GM19193 (cell line): Measurements from ENCODE around the gene DPYD.

Experiments
- POLR2A ChIP-seq: IDR thresholded peaks from 4 replicates; pipeline ENCODE4 v1.6.1; 2011; ENCODE audit not compliant: insufficient read depth, insufficient read length; ENCODE audit errors: extremely low read depth

Gene DPYD

GRCh38 chr1:97792655-97793054 lies 128.2 kb downstream of the DPYD start:
- no peak for TF ChIP-seq POLR2A

DNA sequence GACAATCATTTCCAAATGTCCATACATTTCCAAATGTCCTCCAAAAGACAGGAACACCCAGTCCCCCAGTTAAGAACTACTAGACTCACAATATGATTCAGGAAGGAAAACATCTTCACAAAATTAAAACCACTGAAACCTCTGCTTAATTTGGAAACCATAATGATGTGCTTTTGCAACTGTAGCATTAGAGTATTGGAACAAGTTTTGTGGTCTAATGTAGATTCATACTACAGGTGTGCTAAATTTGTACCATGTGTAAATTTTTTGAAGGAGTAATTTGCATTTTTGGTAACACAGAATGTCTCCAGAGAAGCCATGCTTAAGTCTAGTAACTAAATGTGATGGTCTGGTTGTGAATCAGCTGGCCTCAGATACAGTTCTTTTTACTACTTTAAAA lies 129.6 kb downstream of the DPYD start:
- no peak for TF ChIP-seq POLR2A

- TF ChIP-seq POLR2A: no peak
Observed at GRCh38 chr1:97787231-97787630, 133.6 kb downstream of the DPYD start.

GRCh38 chr1:97784661-97785060 lies 136.2 kb downstream of the DPYD start:
- no peak for TF ChIP-seq POLR2A

DNA sequence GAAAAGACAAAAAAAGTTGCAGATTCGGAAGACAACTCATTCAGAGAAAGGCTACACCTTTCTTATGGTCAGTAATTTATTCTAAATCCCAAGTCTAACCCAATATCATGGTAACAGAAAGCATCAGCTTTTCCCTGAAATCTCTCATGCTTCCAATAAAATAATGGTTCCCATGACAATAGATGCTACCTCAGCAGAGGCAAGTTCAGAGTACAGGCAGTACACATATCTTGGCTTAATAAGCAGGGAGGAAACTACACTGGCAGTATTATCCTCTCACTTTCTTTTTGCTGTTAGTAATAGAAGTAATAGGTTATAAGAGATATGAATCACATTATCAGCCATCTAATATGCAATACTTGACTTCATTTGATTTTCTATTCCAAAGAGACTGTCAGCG lies 137.1 kb downstream of the DPYD start:
- TF ChIP-seq POLR2A: no peak

DNA sequence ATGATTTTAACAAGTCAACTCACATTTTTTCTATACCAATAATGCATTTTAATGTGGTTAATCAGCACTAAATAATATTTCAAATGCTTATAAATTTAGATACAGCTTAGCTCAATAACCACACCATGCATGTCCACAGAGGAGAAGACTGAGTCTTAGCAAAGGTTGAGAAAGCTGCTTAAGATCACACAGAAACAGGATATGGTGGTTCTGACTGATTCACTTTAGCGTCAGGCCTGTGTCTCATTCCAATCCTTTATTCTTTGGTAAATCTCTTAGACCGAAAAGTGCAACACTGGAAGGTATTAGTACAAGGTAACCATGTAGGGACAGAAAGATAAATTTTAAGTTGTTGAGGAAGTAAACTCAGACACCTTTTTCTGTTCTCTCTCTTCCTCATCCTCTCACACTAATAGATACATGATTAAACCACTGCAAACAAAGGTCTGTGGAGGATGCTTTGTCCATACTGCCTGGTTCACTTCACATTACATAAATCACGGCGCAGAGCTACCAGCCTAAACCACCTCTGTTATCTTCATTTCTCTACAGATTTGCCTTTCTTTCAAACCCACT lies 139.0 kb downstream of the DPYD start:
- TF ChIP-seq POLR2A: no peak

- no peak for TF ChIP-seq POLR2A
Observed at GRCh38 chr1:97780884-97781283, 139.9 kb downstream of the DPYD start.

- TF ChIP-seq POLR2A: no peak
Observed at GRCh38 chr1:97778718-97779117, 142.1 kb downstream of the DPYD start.

GRCh38 chr1:97770376-97770775 lies 150.5 kb downstream of the DPYD start:
- TF ChIP-seq POLR2A: no peak

DNA sequence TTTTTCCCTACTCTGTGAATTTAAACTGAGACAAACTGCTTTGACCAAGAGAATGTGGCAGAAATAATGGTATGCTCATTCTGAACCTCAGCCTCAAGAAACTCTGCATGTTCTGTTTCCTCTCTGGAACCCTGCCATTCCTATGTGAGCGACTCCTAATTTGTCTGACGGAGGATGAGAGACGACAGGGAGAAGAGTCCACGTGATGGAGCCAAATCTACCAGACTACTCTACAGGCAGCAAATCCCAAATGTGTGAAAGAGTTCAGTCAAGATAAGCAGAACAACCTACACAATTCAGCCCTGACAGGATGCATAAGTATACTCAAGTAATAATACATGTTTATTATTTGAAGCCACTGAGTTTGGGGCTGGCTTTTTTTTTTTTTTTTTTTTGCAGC lies 153.5 kb downstream of the DPYD start:
- TF ChIP-seq POLR2A: no peak

GRCh38 chr1:97764991-97765390 lies 155.8 kb downstream of the DPYD start:
- TF ChIP-seq POLR2A: no peak

GRCh38 chr1:97761637-97762036 lies 159.2 kb downstream of the DPYD start:
- no peak for TF ChIP-seq POLR2A

GRCh38 chr1:97759078-97759477 lies 161.8 kb downstream of the DPYD start:
- TF ChIP-seq POLR2A: no peak

- TF ChIP-seq POLR2A: no peak
Observed at GRCh38 chr1:97758541-97759057, 162.2 kb downstream of the DPYD start.

DNA sequence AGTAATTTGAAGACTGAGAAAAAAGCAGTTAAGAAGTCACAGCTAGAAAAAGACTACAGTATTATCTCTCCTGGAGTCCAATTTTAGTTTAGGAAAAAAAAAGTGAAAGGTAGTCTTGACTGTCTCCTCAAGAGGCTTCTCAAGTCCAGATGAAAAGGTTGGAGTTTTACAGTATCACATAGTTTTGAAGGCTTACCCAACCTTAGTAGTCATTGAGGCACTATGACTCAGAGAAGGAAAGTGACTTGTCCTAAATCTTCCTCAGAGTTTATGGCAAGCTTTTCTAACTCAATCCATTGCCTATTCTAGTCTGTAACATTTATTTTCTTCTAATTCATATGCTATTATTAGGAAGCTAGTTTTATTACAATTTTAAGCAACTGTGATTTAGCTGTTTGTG lies 174.9 kb downstream of the DPYD start:
- no peak for TF ChIP-seq POLR2A

- TF ChIP-seq POLR2A: no peak
Observed at GRCh38 chr1:97744977-97745376, 175.9 kb downstream of the DPYD start.

GRCh38 chr1:97743129-97743528 lies 177.7 kb downstream of the DPYD start:
- TF ChIP-seq POLR2A: no peak

- no peak for TF ChIP-seq POLR2A
Observed at GRCh38 chr1:97740891-97741290, 179.9 kb downstream of the DPYD start.

GRCh38 chr1:97739596-97740103 lies 181.2 kb downstream of the DPYD start:
- no peak for TF ChIP-seq POLR2A
